C4-2B (cell line): ENCODE results near the gene P3R3URF.

Source experiments
- CTCF ChIP-seq: fragments of 450-650 bp; conservative IDR thresholded peaks from 2 replicates; pipeline ENCODE4 v1.5.1; 2017; ENCODE audit warnings: mild to moderate bottlenecking
- ZFX ChIP-seq: fragments of 450-650 bp; IDR thresholded peaks from 2 replicates; pipeline ENCODE4 v1.6.1; 2017

- TF ChIP-seq CTCF (no peak), ZFX (no peak)
Observed at GRCh38 chr1:46218443-46218842, 42.2 kb upstream of the P3R3URF start.
